Measurements from ENCODE around the gene SLC25A12. TPM values are rescaled to one million over a fixed set of nuclear protein-coding genes. Genes with fewer than 3 reads are reported as not detected.

SLC25A12 gene
- total RNA-seq, 1 experiment from 2014 or later = 17.7 TPM

DNA sequence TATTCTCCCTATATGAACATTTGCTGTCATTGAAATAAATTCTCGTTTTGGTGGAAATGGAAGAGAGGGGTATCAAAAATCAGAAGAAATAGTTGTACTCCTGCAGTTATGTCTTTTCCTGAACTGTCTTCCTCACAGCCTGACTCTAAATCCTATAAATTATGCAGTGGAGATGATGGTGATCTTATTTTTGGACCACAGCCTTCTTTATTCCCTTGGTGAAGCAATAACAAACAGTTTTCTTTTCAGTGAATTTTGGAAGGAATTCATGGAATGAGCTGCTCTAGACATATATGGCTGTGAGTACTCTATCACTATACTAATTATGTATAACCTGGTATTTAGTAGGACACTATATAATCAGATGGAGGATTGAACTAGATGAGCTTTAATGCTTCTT lies 1.7 kb upstream of the SLC25A12 start:
- H3K27ac ChIP-seq (ENCODE audit: low read depth, low read length, poor library complexity, severe bottlenecking) = no peak overlapping the region
- CTCF ChIA-PET = no interaction called here
- H3K36me3 ChIP-seq (ENCODE audit: insufficient read depth, low read length, poor library complexity, severe bottlenecking) = no peaks in the 10 kb centered on the region
- no peak for TF ChIP-seq EZH2 (IDR thresholded peaks at IDR 0.05; ENCODE audit: borderline replicate concordance, low read depth, low read length, poor library complexity, severe bottlenecking)
- TF ChIP-seq, protein P1, sequence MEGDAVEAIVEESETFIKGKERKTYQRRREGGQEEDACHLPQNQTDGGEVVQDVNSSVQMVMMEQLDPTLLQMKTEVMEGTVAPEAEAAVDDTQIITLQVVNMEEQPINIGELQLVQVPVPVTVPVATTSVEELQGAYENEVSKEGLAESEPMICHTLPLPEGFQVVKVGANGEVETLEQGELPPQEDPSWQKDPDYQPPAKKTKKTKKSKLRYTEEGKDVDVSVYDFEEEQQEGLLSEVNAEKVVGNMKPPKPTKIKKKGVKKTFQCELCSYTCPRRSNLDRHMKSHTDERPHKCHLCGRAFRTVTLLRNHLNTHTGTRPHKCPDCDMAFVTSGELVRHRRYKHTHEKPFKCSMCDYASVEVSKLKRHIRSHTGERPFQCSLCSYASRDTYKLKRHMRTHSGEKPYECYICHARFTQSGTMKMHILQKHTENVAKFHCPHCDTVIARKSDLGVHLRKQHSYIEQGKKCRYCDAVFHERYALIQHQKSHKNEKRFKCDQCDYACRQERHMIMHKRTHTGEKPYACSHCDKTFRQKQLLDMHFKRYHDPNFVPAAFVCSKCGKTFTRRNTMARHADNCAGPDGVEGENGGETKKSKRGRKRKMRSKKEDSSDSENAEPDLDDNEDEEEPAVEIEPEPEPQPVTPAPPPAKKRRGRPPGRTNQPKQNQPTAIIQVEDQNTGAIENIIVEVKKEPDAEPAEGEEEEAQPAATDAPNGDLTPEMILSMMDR (conservative IDR thresholded peaks at IDR 0.05; ENCODE audit: low read depth, low read length) = no peak
- H3K4me3 ChIP-seq (ENCODE audit: low read depth, low read length, poor library complexity, severe bottlenecking) = no peak overlapping the region
- peaks cover 6% of the 10 kb centered on the region for H3K4me1 ChIP-seq (ENCODE audit: insufficient read depth, low read length, poor library complexity, severe bottlenecking)
- no peaks in the 10 kb centered on the region for H3K27me3 ChIP-seq (replicated peaks; ENCODE audit: insufficient read depth, low read depth, low read length, poor library complexity)
- no peak for DNase-seq (ENCODE audit: low spot score)
- intact Hi-C loops (cut with micrococcal nuclease; ENCODE audit: unreplicated experiment) = no loop called here
- POLR2A ChIA-PET (ENCODE audit: low non-redundant PET) = no interaction called here
- H3K9me3 ChIP-seq (ENCODE audit: low read depth, low read length, poor library complexity, severe bottlenecking) = no peaks in the 10 kb centered on the region
- BruUV-seq (replicated peaks) = no TSS peak

DNA sequence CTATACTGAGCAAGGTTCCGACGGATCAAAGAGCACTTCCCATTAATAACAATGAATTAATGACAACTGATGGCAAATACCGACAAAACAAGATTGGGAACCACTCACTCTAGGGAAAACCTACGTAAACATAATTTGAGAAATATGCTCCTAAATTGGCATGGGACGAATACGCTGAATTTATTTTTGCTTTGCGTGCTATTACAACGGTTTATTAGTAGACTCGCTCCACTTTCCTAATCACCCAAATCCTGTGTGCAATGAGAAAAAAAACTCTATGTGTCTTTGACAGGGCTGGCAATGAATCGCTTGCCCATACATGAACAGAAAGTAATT lies 536 bp upstream of the SLC25A12 start:
- POLR2A ChIA-PET (ENCODE audit: low non-redundant PET) = no interaction called here
- peak overlapping the region; percentile 78 for H3K27ac ChIP-seq (ENCODE audit: low read depth, low read length, poor library complexity, severe bottlenecking)
- peaks cover 6% of the 10 kb centered on the region for H3K4me1 ChIP-seq (ENCODE audit: insufficient read depth, low read length, poor library complexity, severe bottlenecking)
- intact Hi-C loops (cut with micrococcal nuclease; ENCODE audit: unreplicated experiment) = no loop called here
- CTCF ChIA-PET = no interaction called here
- no peaks in the 10 kb centered on the region for H3K36me3 ChIP-seq (ENCODE audit: insufficient read depth, low read length, poor library complexity, severe bottlenecking)
- TF ChIP-seq, protein P1 (conservative IDR thresholded peaks at IDR 0.05; ENCODE audit: low read depth, low read length) = no peak
- TF ChIP-seq EZH2 (IDR thresholded peaks at IDR 0.05; ENCODE audit: borderline replicate concordance, low read depth, low read length, poor library complexity, severe bottlenecking) = no peak
- no peak for DNase-seq (ENCODE audit: low spot score)
- no TSS peak for BruUV-seq (replicated peaks)
- peak overlapping the region; percentile 93 for H3K4me3 ChIP-seq (ENCODE audit: low read depth, low read length, poor library complexity, severe bottlenecking)
- no peaks in the 10 kb centered on the region for H3K27me3 ChIP-seq (replicated peaks; ENCODE audit: insufficient read depth, low read depth, low read length, poor library complexity)
- H3K9me3 ChIP-seq (ENCODE audit: low read depth, low read length, poor library complexity, severe bottlenecking) = no peaks in the 10 kb centered on the region

DNA sequence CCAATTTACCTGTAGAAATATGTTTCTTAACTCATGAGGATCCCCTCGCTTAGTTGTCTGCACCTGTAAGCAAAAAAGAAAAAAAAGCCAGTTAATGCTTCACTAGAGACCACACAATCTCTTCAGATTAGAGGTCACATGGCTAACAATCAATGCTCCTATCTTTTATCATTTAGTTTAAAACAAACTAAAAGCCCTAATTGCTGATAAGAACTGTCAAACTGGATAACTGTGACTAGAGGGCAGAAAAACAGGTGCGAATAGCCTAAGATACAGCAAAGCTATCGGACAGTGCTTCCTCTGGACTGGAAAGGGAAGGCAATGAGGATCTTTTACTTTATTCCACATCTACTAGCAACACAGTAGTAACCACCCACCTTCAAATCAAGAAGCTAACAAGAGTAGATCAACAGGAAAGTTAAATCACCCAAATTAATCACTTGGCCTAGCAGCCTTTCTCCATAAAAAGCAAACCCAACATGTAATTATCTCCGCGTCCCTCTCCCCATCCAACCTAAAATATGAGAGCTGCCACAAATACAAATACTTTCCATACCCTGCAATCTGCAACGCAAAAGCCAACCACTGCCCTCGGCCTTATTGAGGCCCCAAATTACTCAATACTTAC lies 734 bp downstream of the SLC25A12 start:
- ChIA-PET POLR2A (ENCODE audit: low non-redundant PET) (interaction anchor here (0.6 kb wide), 1 partner anchor 609 kb away, joined by 3 read pairs; no protein-coding TSS in a partner anchor), CTCF (no interaction called here)
- peaks cover 6% of the 10 kb centered on the region for H3K4me1 ChIP-seq (ENCODE audit: insufficient read depth, low read length, poor library complexity, severe bottlenecking)
- intact Hi-C loops (cut with micrococcal nuclease; ENCODE audit: unreplicated experiment) = no loop called here
- BruUV-seq (replicated peaks) = TSS peak; percentile 55
- DNase-seq (ENCODE audit: low spot score) = no peak
- H3K9me3 ChIP-seq (ENCODE audit: low read depth, low read length, poor library complexity, severe bottlenecking) = no peaks in the 10 kb centered on the region
- peak overlapping the region; percentile 93 for H3K4me3 ChIP-seq (ENCODE audit: low read depth, low read length, poor library complexity, severe bottlenecking)
- no peaks in the 10 kb centered on the region for H3K36me3 ChIP-seq (ENCODE audit: insufficient read depth, low read length, poor library complexity, severe bottlenecking)
- no peaks in the 10 kb centered on the region for H3K27me3 ChIP-seq (replicated peaks; ENCODE audit: insufficient read depth, low read depth, low read length, poor library complexity)
- peak overlapping the region; percentile 78 for H3K27ac ChIP-seq (ENCODE audit: low read depth, low read length, poor library complexity, severe bottlenecking)
- TF ChIP-seq, protein P1 (conservative IDR thresholded peaks at IDR 0.05; ENCODE audit: low read depth, low read length) = no peak
- no peak for TF ChIP-seq EZH2 (IDR thresholded peaks at IDR 0.05; ENCODE audit: borderline replicate concordance, low read depth, low read length, poor library complexity, severe bottlenecking)
